Fibroblast of lung (primary cell): ENCODE measurements around the gene HNRNPL. TPM values are rescaled to one million over a fixed set of nuclear protein-coding genes. Genes with fewer than 3 reads are reported as not detected.
"Not testable (repeated sequence)": the region's sequence is repeated elsewhere in the genome, so short reads cannot be mapped to it uniquely, and the experiment has no call there.

Experiments
- DNase-seq, 2 donors: peaks; one replicate each; pipeline versions ENCODE4 v3.0.0 to v3.0.0-alpha.2; 2010; ENCODE audit warnings: low read depth in 2 of 2
- H2AFZ ChIP-seq: 2 replicates; pipeline ENCODE4 v1.5.1; 2012; ENCODE audit warnings: low read length, control low read depth, inconsistent platforms
- H3K27ac ChIP-seq: 2 replicates; pipeline ENCODE4 v1.5.1; 2011; ENCODE audit warnings: low read length, control low read depth; ENCODE audit not compliant: insufficient read depth
- H3K27me3 ChIP-seq: 2 replicates; pipeline ENCODE4 v1.5.1; 2011; ENCODE audit warnings: mild to moderate bottlenecking, low read length; ENCODE audit not compliant: control insufficient read depth, insufficient read depth
- H3K36me3 ChIP-seq: 2 replicates; pipeline ENCODE4 v1.5.1; 2011; ENCODE audit warnings: low read length; ENCODE audit not compliant: control insufficient read depth, insufficient read depth
- H3K4me1 ChIP-seq: 2 replicates; pipeline ENCODE4 v1.5.1; 2011; ENCODE audit warnings: low read length; ENCODE audit not compliant: control insufficient read depth, insufficient read depth; ENCODE audit errors: extremely low read depth
- H3K4me2 ChIP-seq: 2 replicates; pipeline ENCODE4 v1.5.1; 2011; ENCODE audit warnings: low read length, control low read depth; ENCODE audit not compliant: insufficient read depth; ENCODE audit errors: extremely low read depth
- H3K4me3 ChIP-seq, 4 experiments: fragments of 200-600 bp in 1 of 4; sonication (generic) in 1 of 4; replicated peaks in 1 of 4; 2 replicates each; pipeline ENCODE4 v1.5.1; 2011 to 2016; ENCODE audit warnings: low read length in 4 of 4, low read depth in 3 of 4, mild to moderate bottlenecking in 3 of 4, control low read depth in 2 of 4, inconsistent platforms in 1 of 4, mixed read lengths in 1 of 4; ENCODE audit not compliant: insufficient read depth in 1 of 4; ENCODE audit errors: control extremely low read depth in 1 of 4
- H3K79me2 ChIP-seq: 2 replicates; pipeline ENCODE4 v1.5.1; 2012; ENCODE audit warnings: mild to moderate bottlenecking, low read length, inconsistent platforms; ENCODE audit not compliant: control insufficient read depth, insufficient read depth
- H3K9ac ChIP-seq: 2 replicates; pipeline ENCODE4 v1.5.1; 2011; ENCODE audit warnings: mild to moderate bottlenecking, low read length, control low read depth; ENCODE audit not compliant: insufficient read depth
- H3K9me3 ChIP-seq: 2 replicates; pipeline ENCODE4 v1.5.1; 2012; ENCODE audit warnings: low read depth, low read length; ENCODE audit not compliant: control insufficient read depth, insufficient read depth
- H4K20me1 ChIP-seq: 2 replicates; pipeline ENCODE4 v1.5.1; 2011; ENCODE audit warnings: low read length; ENCODE audit not compliant: control insufficient read depth, insufficient read depth; ENCODE audit errors: extremely low read depth
- CTCF ChIP-seq, 2 donors: IDR thresholded peaks in 1 of 2; conservative IDR thresholded peaks in 1 of 2; 1 replicate in 1 of 2; 2 replicates in 1 of 2; pipeline ENCODE4 v1.5.1; 2011 to 2012; ENCODE audit warnings: low read length in 2 of 2, control low read depth in 1 of 2, inconsistent platforms in 1 of 2, low read depth in 1 of 2, mild to moderate bottlenecking in 1 of 2
- EZH2 ChIP-seq: IDR thresholded peaks from 2 replicates; pipeline ENCODE4 v1.5.1; 2012; ENCODE audit warnings: low read length, control low read depth, mild to moderate bottlenecking; ENCODE audit errors: missing control alignments
- polyA plus RNA-seq, 2 donors: library from polyadenylated mRNA; depleted of rRNA in 1 of 2; stranded (reverse) in 1 of 2; unstranded in 1 of 2; fragments of >200 nt; gene quantifications; 2 replicates each; pipeline ENCODE4 v1.2.1, GENCODE V29; 2011 to 2012; ENCODE audit warnings: missing spikeins in 1 of 2
- total RNA-seq: library from RNA; depleted of rRNA; stranded (reverse); fragments of >200 nt; gene quantifications from 2 replicates; pipeline ENCODE4 v1.2.1, GENCODE V29; 2014

HNRNPL gene
- total and polyA plus RNA-seq, 2 donors (not counting 1 experiment from before 2014, with no cell fraction given), result 184 to 189 TPM

- Histone ChIP-seq H3K27ac (no peak overlapping the region), H3K4me2 (no peak overlapping the region), H3K9ac (no peak overlapping the region), H3K9me3 (no peaks in the 10 kb centered on the region), H3K27me3 (no peaks in the 10 kb centered on the region), H2AFZ (no peak overlapping the region), H4K20me1 (no peaks in the 10 kb centered on the region), H3K4me1 (no peaks in the 10 kb centered on the region), H3K36me3 (no peaks in the 10 kb centered on the region), H3K4me3 (no peak overlapping the region), H3K79me2 (no peaks in the 10 kb centered on the region)
- no peak for DNase-seq
- TF ChIP-seq EZH2 (no peak), CTCF (conservative IDR thresholded peaks at IDR 0.05 in 1 of 2, IDR thresholded peaks at IDR 0.05 in 1 of 2; ENCODE audit: low read depth in 1 of 2, low read length in 2 of 2) (no peak)
Measured at GRCh38 chr19:38808741-38809140, 41.0 kb downstream of the HNRNPL start.

- H3K79me2 ChIP-seq, H3K4me3 ChIP-seq, H3K9ac ChIP-seq, DNase-seq, H3K9me3 ChIP-seq, H4K20me1 ChIP-seq, H3K4me1 ChIP-seq, H3K27me3 ChIP-seq, H3K36me3 ChIP-seq, H3K27ac ChIP-seq, H3K4me2 ChIP-seq, H2AFZ ChIP-seq: not testable (repeated sequence)
Measured at GRCh38 chr19:38807374-38808098, 42.2 kb downstream of the HNRNPL start.

GRCh38 chr19:38806371-38806770 is 43.4 kb downstream of the HNRNPL start:
- H4K20me1 ChIP-seq, result no peaks in the 10 kb centered on the region
- no peak for TF ChIP-seq CTCF (conservative IDR thresholded peaks at IDR 0.05 in 1 of 2, IDR thresholded peaks at IDR 0.05 in 1 of 2; ENCODE audit: low read depth in 1 of 2, low read length in 2 of 2)
- no peak for TF ChIP-seq EZH2
- H2AFZ ChIP-seq, result no peak overlapping the region
- H3K4me2 ChIP-seq, result no peak overlapping the region
- no peak overlapping the region for H3K4me3 ChIP-seq
- H3K9me3 ChIP-seq, result no peaks in the 10 kb centered on the region
- no peak overlapping the region for H3K9ac ChIP-seq
- no peak for DNase-seq
- peaks cover under 1% of the 10 kb centered on the region for H3K27me3 ChIP-seq
- no peaks in the 10 kb centered on the region for H3K79me2 ChIP-seq
- no peak overlapping the region for H3K27ac ChIP-seq
- no peaks in the 10 kb centered on the region for H3K4me1 ChIP-seq
- no peaks in the 10 kb centered on the region for H3K36me3 ChIP-seq
